PC-3 (cell line): ENCODE measurements around the gene PRSS21. TPM values are rescaled to one million over a fixed set of nuclear protein-coding genes. Genes with fewer than 3 reads are reported as not detected.

ENCODE experiments used
- ATAC-seq: fragments of 200-7000 bp; cut with Tn5 transposase; 2 replicates; pipeline ENCODE4 v1.9.1; 2020; ENCODE audit warnings: mild to moderate bottlenecking, moderate library complexity
- BruUV-seq: library from RNA; stranded (reverse); fragments of 400-500 nt; replicated peaks from 2 replicates; lab custom pipeline; 2021; lab: Mats Ljungman, UMichigan
- CTCF ChIA-PET: fragments of 300-600 bp; sonication (Branson Sonifier 250); formaldehyde crosslinking; loops from one replicate; lab custom pipeline; 2022; ENCODE audit warnings: antibody characterized with exemption; lab: Charles Lee
- POLR2A ChIA-PET: fragments of 300-600 bp; sonication (Branson Sonifier 250); formaldehyde crosslinking; loops from one replicate; lab custom pipeline; 2022; ENCODE audit warnings: antibody characterized with exemption; ENCODE audit not compliant: unreplicated experiment; lab: Charles Lee
- DNase-seq: peaks from one replicate; pipeline ENCODE4 v3.0.0-alpha.2; 2015
- H2AFZ ChIP-seq: fragments of 300-600 bp; sonication (generic); 2 replicates; pipeline ENCODE4 v1.6.0; 2016; ENCODE audit warnings: antibody characterized with exemption, low read length
- H3F3A ChIP-seq: fragments of 300-600 bp; sonication (generic); one replicate; pipeline ENCODE4 v1.6.0; 2017; ENCODE audit warnings: antibody characterized with exemption, low read length, control low read depth, mild to moderate bottlenecking; ENCODE audit not compliant: unreplicated experiment
- H3K27ac ChIP-seq: fragments of 300-600 bp; sonication (generic); 2 replicates; pipeline ENCODE4 v1.5.1; 2016; ENCODE audit warnings: mild to moderate bottlenecking, low read length
- H3K27me3 ChIP-seq: fragments of 300-600 bp; sonication (generic); 2 replicates; pipeline ENCODE4 v1.6.1; 2016; ENCODE audit warnings: low read length, mixed read lengths
- H3K36me3 ChIP-seq: fragments of 300-600 bp; sonication (generic); 2 replicates; pipeline ENCODE4 v1.6.1; 2016; ENCODE audit warnings: low read depth, mixed run types, low read length, mixed read lengths
- H3K4me1 ChIP-seq: fragments of 300-600 bp; sonication (generic); 2 replicates; pipeline ENCODE4 v1.5.1; 2016; ENCODE audit warnings: low read length; ENCODE audit not compliant: insufficient read depth
- H3K4me2 ChIP-seq: fragments of 300-600 bp; sonication (generic); 2 replicates; pipeline ENCODE4 v1.6.0; 2016; ENCODE audit warnings: low read length
- H3K4me3 ChIP-seq: fragments of 300-600 bp; sonication (generic); 2 replicates; pipeline ENCODE4 v1.5.1; 2016; ENCODE audit warnings: mild to moderate bottlenecking, low read length, mixed read lengths
- H3K79me2 ChIP-seq: fragments of 300-600 bp; sonication (generic); 2 replicates; pipeline ENCODE4 v1.6.1; 2017; ENCODE audit warnings: low read length, mixed read lengths
- H3K9ac ChIP-seq: fragments of 300-600 bp; sonication (generic); 2 replicates; pipeline ENCODE4 v1.6.0; 2016; ENCODE audit warnings: mild to moderate bottlenecking, low read length
- H3K9me2 ChIP-seq: fragments of 300-600 bp; sonication (generic); replicated peaks from 2 replicates; pipeline ENCODE4 v1.6.1; 2016; ENCODE audit warnings: mixed run types, low read length, mixed read lengths
- H3K9me3 ChIP-seq: fragments of 300-600 bp; sonication (generic); 2 replicates; pipeline ENCODE4 v1.6.1; 2016; ENCODE audit warnings: low read length, mixed read lengths
- H4K20me1 ChIP-seq: fragments of 300-600 bp; sonication (generic); 2 replicates; pipeline ENCODE4 v1.6.1; 2016; ENCODE audit warnings: low read length, mixed read lengths
- CTCF ChIP-seq: fragments of 300-600 bp; sonication (generic); conservative IDR thresholded peaks from 2 replicates; pipeline ENCODE4 v1.5.1; 2017; ENCODE audit warnings: antibody characterized with exemption, low read depth, mild to moderate bottlenecking, low read length
- EZH2 ChIP-seq: fragments of 300-600 bp; sonication (generic); IDR thresholded peaks from one replicate; pipeline ENCODE4 v1.6.1; 2017; ENCODE audit warnings: antibody characterized with exemption, mild to moderate bottlenecking, low read length; ENCODE audit not compliant: unreplicated experiment
- EZH2phosphoT487 ChIP-seq: fragments of 300-600 bp; sonication (generic); IDR thresholded peaks from 2 replicates; pipeline ENCODE4 v1.6.1; 2018; ENCODE audit warnings: mild to moderate bottlenecking, antibody characterized with exemption, low read length, borderline replicate concordance
- intact Hi-C: fragments of 100-400 bp; cut with micrococcal nuclease; formaldehyde crosslinking; loops from 2 replicates; pipeline ENCODE4 v1.9.0; 2023
- total RNA-seq: library from RNA; depleted of rRNA; stranded (reverse); fragments of >200 nt; gene quantifications from 2 replicates; pipeline ENCODE4 v1.2.3, GENCODE V29; 2014; rRNA removed

The PRSS21 gene
- total RNA-seq, 1 experiment from 2014 or later: not detected

- CTCF ChIA-PET: interaction anchor here (0.6 to 1.8 kb wide), 6 partner anchors 10 to 92 kb away, joined by 3 to 22 read pairs (median 4); partner anchors contain the start of gene PRSS22
- Histone ChIP-seq H3K9me3 (no peaks in the 10 kb centered on the region), H3K27ac (peak overlapping the region; percentile 98), H3K27me3 (no peaks in the 10 kb centered on the region), H3F3A (peaks cover 5% of the 10 kb centered on the region), H3K79me2 (no peaks in the 10 kb centered on the region), H3K4me3 (peak overlapping the region; percentile 71), H3K4me2 (peak overlapping the region; percentile 80), H3K9ac (peak overlapping the region; percentile 94), H4K20me1 (no peaks in the 10 kb centered on the region), H2AFZ (peak overlapping the region; percentile 78), H3K4me1 (peaks cover 7% of the 10 kb centered on the region; the same call in 1 of the 2 replicates), H3K9me2 (no peaks in the 10 kb centered on the region), H3K36me3 (no peaks in the 10 kb centered on the region)
- DNase-seq (peak; percentile 88), ATAC-seq (peak; percentile 95)
- TF ChIP-seq EZH2: no peak
- peak; percentile 86 for TF ChIP-seq CTCF
- no peak for TF ChIP-seq EZH2phosphoT487
- POLR2A ChIA-PET: interaction anchor here (0.7 kb wide), 1 partner anchor 143 kb away, joined by 3 read pairs; no protein-coding TSS in a partner anchor
- intact Hi-C loops: loop anchor here (1.0 kb wide), 2 partner anchors 14 to 29 kb away; no protein-coding TSS in a partner anchor
- BruUV-seq: TSS peak; percentile 99
Measured at GRCh38 chr16:2867987-2868789, 51.2 kb downstream of the PRSS21 start.

Other genes starting within 250 kb of the PRSS21 start
- gene KCTD5, start 134.7 kb upstream of the PRSS21 start, total RNA-seq: 52.2 and 62.1 TPM in 2 replicates
- gene PRSS27, start 97.0 kb upstream of the PRSS21 start, total RNA-seq: 1.2 TPM in 1 of 2 replicates, not detected in the other
- gene SRRM2, start 64.6 kb upstream of the PRSS21 start, total RNA-seq: 72.6 and 182 TPM in 2 replicates
- gene ELOB, start 40.0 kb upstream of the PRSS21 start, total RNA-seq: 203 and 289 TPM in 2 replicates
- 0.11 TPM in 1 of 2 replicates, not detected in the other for gene PRSS33, start 29.7 kb upstream of the PRSS21 start, total RNA-seq
- gene PRSS41, start 18.8 kb upstream of the PRSS21 start, total RNA-seq: not detected in 2 replicates
- 8.6 and 17.0 TPM in 2 replicates for gene ZG16B, start 13.1 kb downstream of the PRSS21 start, total RNA-seq
- gene PRSS22, start 40.9 kb downstream of the PRSS21 start, total RNA-seq: 36.9 and 42.5 TPM in 2 replicates
- gene FLYWCH2, start 66.0 kb downstream of the PRSS21 start, total RNA-seq: 92.0 and 100 TPM in 2 replicates
- 41.4 and 54.7 TPM in 2 replicates for gene FLYWCH1, start 94.7 kb downstream of the PRSS21 start, total RNA-seq
- gene KREMEN2, start 147.0 kb downstream of the PRSS21 start, total RNA-seq: 3.6 and 7.1 TPM in 2 replicates
- gene PAQR4, start 152.1 kb downstream of the PRSS21 start, total RNA-seq: 37.9 and 45.0 TPM in 2 replicates
- 51.9 and 109 TPM in 2 replicates for gene PKMYT1, start 163.2 kb downstream of the PRSS21 start, total RNA-seq
- gene CLDN9, start 195.7 kb downstream of the PRSS21 start, total RNA-seq: 0.33 and 1.2 TPM in 2 replicates
- gene CLDN6, start 200.9 kb downstream of the PRSS21 start, total RNA-seq: not detected in 2 replicates
- 667 and 713 TPM in 2 replicates for gene TNFRSF12A, start 203.1 kb downstream of the PRSS21 start, total RNA-seq
- gene HCFC1R1, start 206.7 kb downstream of the PRSS21 start, total RNA-seq: 56.4 and 56.6 TPM in 2 replicates
- gene THOC6, start 206.8 kb downstream of the PRSS21 start, total RNA-seq: 40.3 and 47.3 TPM in 2 replicates
- gene BICDL2, start 219.7 kb downstream of the PRSS21 start, total RNA-seq: 16.3 and 27.7 TPM in 2 replicates
- 0.29 and 0.51 TPM in 2 replicates for gene MMP25, start 229.3 kb downstream of the PRSS21 start, total RNA-seq
- 8.8 and 10.8 TPM in 2 replicates for gene IL32, start 248.4 kb downstream of the PRSS21 start, total RNA-seq